IMR-90 (cell line): Measurements from ENCODE around the gene RGS14. TPM values are rescaled to one million over a fixed set of nuclear protein-coding genes. Genes with fewer than 3 reads are reported as not detected.

Experiments used
- ATAC-seq: fragments of 200-7000 bp; cut with Tn5 transposase; 2 replicates; pipeline ENCODE4 v1.9.1; 2020; ENCODE audit warnings: low read depth, mild to moderate bottlenecking, moderate library complexity
- BruUV-seq: library from RNA; stranded (reverse); fragments of 400-500 nt; replicated peaks from 2 replicates; lab custom pipeline; 2021; lab: Mats Ljungman, UMichigan
- CTCF ChIA-PET: fragments of 300-600 bp; formaldehyde crosslinking; extraction: SDS; loops from one replicate; lab custom pipeline; 2021; ENCODE audit warnings: antibody characterized with exemption; lab: Yijun Ruan, JAX
- POLR2A ChIA-PET: fragments of 300-600 bp; sonication (Branson Sonifier 250); formaldehyde crosslinking; loops from one replicate; lab custom pipeline; 2022; ENCODE audit warnings: antibody characterized with exemption; ENCODE audit not compliant: unreplicated experiment; lab: Charles Lee
- DNase-seq: peaks from one replicate; pipeline ENCODE4 v3.0.0; 2013
- H2AFZ ChIP-seq: replicated peaks from 2 replicates; pipeline ENCODE3; 2013; ENCODE audit warnings: low read length, mild to moderate bottlenecking; ENCODE audit not compliant: poor library complexity
- H2AK5ac ChIP-seq: 2 replicates; pipeline ENCODE4 v1.6.1; 2013; ENCODE audit warnings: low read depth, low read length, inconsistent platforms
- H2AK9ac ChIP-seq: replicated peaks from 2 replicates; pipeline ENCODE3; 2013; ENCODE audit warnings: mild to moderate bottlenecking, low read depth, low read length, moderate library complexity; ENCODE audit not compliant: poor library complexity
- H2BK120ac ChIP-seq: 2 replicates; pipeline ENCODE4 v1.6.1; 2013; ENCODE audit warnings: low read depth, low read length, inconsistent platforms
- H2BK15ac ChIP-seq: 3 replicates; pipeline ENCODE4 v1.6.1; 2013; ENCODE audit warnings: low read depth, low read length, inconsistent platforms
- H2BK20ac ChIP-seq: 2 replicates; pipeline ENCODE4 v1.6.1; 2013; ENCODE audit warnings: low read depth, mild to moderate bottlenecking, inconsistent platforms, low read length, moderate library complexity
- H2BK5ac ChIP-seq: 2 replicates; pipeline ENCODE4 v1.6.1; 2013; ENCODE audit warnings: mild to moderate bottlenecking, low read depth, low read length, inconsistent platforms; ENCODE audit not compliant: poor library complexity, severe bottlenecking
- H3K14ac ChIP-seq: replicated peaks from 2 replicates; pipeline ENCODE4 v1.6.1; 2013; ENCODE audit warnings: low read depth, low read length, inconsistent platforms
- H3K18ac ChIP-seq: 2 replicates; pipeline ENCODE4 v1.6.1; 2013; ENCODE audit warnings: low read depth, low read length, control low read depth
- H3K23ac ChIP-seq: 2 replicates; pipeline ENCODE4 v1.6.1; 2013; ENCODE audit warnings: low read depth, low read length, inconsistent platforms
- H3K27ac ChIP-seq: 2 replicates; pipeline ENCODE4 v1.5.1; 2013; ENCODE audit warnings: mild to moderate bottlenecking, control low read depth, low read length; ENCODE audit not compliant: insufficient read depth
- H3K27me3 ChIP-seq: 2 replicates; pipeline ENCODE4 v1.6.1; 2013; ENCODE audit warnings: low read length; ENCODE audit not compliant: control insufficient read depth, insufficient read depth
- H3K36me3 ChIP-seq: 2 replicates; pipeline ENCODE4 v1.6.1; 2013; ENCODE audit warnings: low read length, mixed read lengths; ENCODE audit not compliant: control insufficient read depth, insufficient read depth
- H3K4ac ChIP-seq: 2 replicates; pipeline ENCODE4 v1.6.1; 2013; ENCODE audit warnings: low read depth, low read length, inconsistent platforms
- H3K4me1 ChIP-seq: 2 replicates; pipeline ENCODE4 v1.6.1; 2013; ENCODE audit warnings: low read length, mixed read lengths; ENCODE audit not compliant: control insufficient read depth, insufficient read depth
- H3K4me2 ChIP-seq: 2 replicates; pipeline ENCODE4 v1.6.1; 2013; ENCODE audit warnings: low read depth, mild to moderate bottlenecking, control low read depth, low read length, moderate library complexity
- H3K4me3 ChIP-seq: 2 replicates; pipeline ENCODE4 v1.5.1; 2013; ENCODE audit warnings: low read depth, mild to moderate bottlenecking, control low read depth, low read length, moderate library complexity; ENCODE audit not compliant: insufficient read depth
- H3K56ac ChIP-seq: 2 replicates; pipeline ENCODE4 v1.6.1; 2013; ENCODE audit warnings: low read length, inconsistent platforms; ENCODE audit not compliant: insufficient read depth; ENCODE audit errors: extremely low read depth
- H3K79me1 ChIP-seq, 2 experiments: 2 replicates each; pipeline ENCODE4 v1.6.1; 2013; ENCODE audit warnings: low read length in 2 of 2, inconsistent platforms in 1 of 2, low read depth in 1 of 2
- H3K9ac ChIP-seq: 2 replicates; pipeline ENCODE4 v1.6.1; 2013; ENCODE audit warnings: low read depth, low read length, control low read depth
- H3K9me1 ChIP-seq: 2 replicates; pipeline ENCODE4 v1.6.1; 2013; ENCODE audit warnings: low read length, inconsistent platforms; ENCODE audit not compliant: insufficient read depth
- H3K9me3 ChIP-seq: 2 replicates; pipeline ENCODE4 v1.6.1; 2013; ENCODE audit warnings: low read length; ENCODE audit not compliant: control insufficient read depth, insufficient read depth
- H4K20me1 ChIP-seq: 2 replicates; pipeline ENCODE4 v1.6.1; 2013; ENCODE audit warnings: low read length, inconsistent platforms; ENCODE audit not compliant: insufficient read depth
- H4K5ac ChIP-seq: 2 replicates; pipeline ENCODE4 v1.6.1; 2013; ENCODE audit warnings: mild to moderate bottlenecking, low read depth, low read length, control low read depth
- H4K8ac ChIP-seq, 2 experiments: 2 replicates each; pipeline ENCODE4 v1.6.1; 2013; ENCODE audit warnings: low read depth in 2 of 2, low read length in 2 of 2, control low read depth in 1 of 2, inconsistent platforms in 1 of 2
- H4K91ac ChIP-seq: 2 replicates; pipeline ENCODE4 v1.6.1; 2013; ENCODE audit warnings: low read depth, low read length, inconsistent platforms; ENCODE audit not compliant: insufficient read depth
- CHD1 ChIP-seq: IDR thresholded peaks from 2 replicates; pipeline ENCODE4 v1.6.1; 2012; ENCODE audit warnings: low read depth, low read length, improper control_type of control experiment
- CTCF ChIP-seq: conservative IDR thresholded peaks from 2 replicates; pipeline ENCODE4 v1.5.1; 2012; ENCODE audit warnings: mild to moderate bottlenecking, low read depth, low read length, improper control_type of control experiment
- MAFK ChIP-seq: IDR thresholded peaks from 2 replicates; pipeline ENCODE4 v1.6.1; 2012; ENCODE audit warnings: low read depth, low read length, improper control_type of control experiment
- POLR2A ChIP-seq: IDR thresholded peaks from 2 replicates; pipeline ENCODE4 v1.6.1; 2012; ENCODE audit warnings: mild to moderate bottlenecking, low read depth, low read length
- RCOR1 ChIP-seq: IDR thresholded peaks from 2 replicates; pipeline ENCODE4 v1.6.1; 2012; ENCODE audit warnings: mild to moderate bottlenecking, low read length, improper control_type of control experiment; ENCODE audit not compliant: insufficient replicate concordance
- SMC3 ChIP-seq: fragments of 150-350 bp; IDR thresholded peaks from 2 replicates; pipeline ENCODE4 v1.6.1; 2016; ENCODE audit warnings: low read depth, mild to moderate bottlenecking, antibody characterized with exemption, low read length, moderate library complexity
- WGBS, 2 experiments: methylation state at CpG; one replicate each; pipeline versions ENCODE4 v1.1.5 to v1.1.7; 2013; ENCODE audit warnings: missing lambda C conversion rate in 2 of 2; ENCODE audit not compliant: insufficient read length in 1 of 2; ENCODE audit errors: extremely low coverage in 2 of 2; 5-methylcytosine and 5-hydroxymethylcytosine counted together
- dilution Hi-C: fragments of 300-500 bp; cut with HindIII; formaldehyde crosslinking; loops from one replicate; pipeline ENCODE4 v1.14.3; 2018; ENCODE audit warnings: low sequenced_read_pairs; ENCODE audit not compliant: unreplicated experiment
- in situ Hi-C: fragments of 300-500 bp; cut with MboI; formaldehyde crosslinking; loops from 3 replicates; pipeline ENCODE4 v1.14.3; 2019; ENCODE audit warnings: low sequenced_read_pairs, inconsistent platforms, mixed read lengths
- intact Hi-C: fragments of 100-400 bp; cut with micrococcal nuclease; formaldehyde crosslinking; loops from 2 replicates; pipeline ENCODE4 v1.10.0; 2022
- polyA plus RNA-seq, 3 experiments: library from polyadenylated mRNA; depleted of rRNA; stranded (reverse); fragments of >200 nt; gene quantifications; 2 replicates each; pipeline ENCODE4 v1.2.3, GENCODE V29; 2012; ENCODE audit warnings: low replicate concordance in 1 of 3
- total RNA-seq: library from RNA; depleted of rRNA; stranded (reverse); fragments of >200 nt; gene quantifications from 2 replicates; pipeline ENCODE4 v1.2.3, GENCODE V29; 2012

Gene RGS14
- total and polyA plus RNA-seq, 2 of the 4 experiments (the other 2 are of a cell fraction) = 1.1 to 6.5 TPM

- POLR2A ChIA-PET = no interaction called here
Observed at GRCh38 chr5:177362610-177363507, 5.1 kb downstream of the RGS14 start.

More at GRCh38 chr5:177362610-177363507, 5.1 kb downstream of the RGS14 start:
- no peak overlapping the region for H3K23ac ChIP-seq
- no peak overlapping the region for H4K5ac ChIP-seq
- H3K14ac ChIP-seq = no peak overlapping the region
- H3K4me3 ChIP-seq = peak overlapping the region; percentile 54
- peak; percentile 63 for ATAC-seq
- CTCF ChIA-PET = no interaction called here
- in situ Hi-C loops = no loop called here
- H4K8ac ChIP-seq = peak overlapping the region in 1 of 2 experiments; percentile 29; a peak in 1 of 4 replicates
- H2AFZ ChIP-seq = peak overlapping the region; percentile 97
- no peak for DNase-seq
- H3K4me2 ChIP-seq = peak overlapping the region; percentile 94
- no peak overlapping the region for H2BK15ac ChIP-seq
- H2BK120ac ChIP-seq = no peak overlapping the region
- no peaks in the 10 kb centered on the region for H3K36me3 ChIP-seq
- no peak overlapping the region for H2BK5ac ChIP-seq
- peak overlapping the region; percentile 25 for H2AK9ac ChIP-seq
- no peak overlapping the region for H3K27ac ChIP-seq
- dilution Hi-C loops = no loop called here
- H3K4ac ChIP-seq = no peak overlapping the region
- BruUV-seq = no TSS peak
- H3K9me1 ChIP-seq = no peaks in the 10 kb centered on the region
- no peak for TF ChIP-seq CHD1
- no peak for TF ChIP-seq POLR2A
- no peak for TF ChIP-seq RCOR1
- no peak for TF ChIP-seq CTCF
- no peak for TF ChIP-seq MAFK
- TF ChIP-seq SMC3 = no peak
- H3K27me3 ChIP-seq = peaks cover 19% of the 10 kb centered on the region
- no peak overlapping the region for H4K91ac ChIP-seq
- intact Hi-C loops = no loop called here
- WGBS, 2 experiments = 25 to 100% methylated on average over 2 to 17 of the region's 59 CpGs
- H3K9me3 ChIP-seq = no peaks in the 10 kb centered on the region
- no peak overlapping the region for H2AK5ac ChIP-seq
- H3K18ac ChIP-seq = no peak overlapping the region
- no peaks in the 10 kb centered on the region for H4K20me1 ChIP-seq
- no peak overlapping the region for H3K9ac ChIP-seq
- H2BK20ac ChIP-seq = no peak overlapping the region
- no peak overlapping the region for H3K56ac ChIP-seq
- H3K79me1 ChIP-seq = no peaks in the 10 kb centered on the region
- peaks cover 9% of the 10 kb centered on the region; the same call in 1 of the 2 replicates for H3K4me1 ChIP-seq
